Fibroblast of skin of left quadriceps (primary cell): ENCODE measurements around the gene KATNB1.
"Not testable (repeated sequence)": the region's sequence is repeated elsewhere in the genome, so short reads cannot be mapped to it uniquely, and the experiment has no call there.

Experiments used
- DNase-seq, 2 experiments: peaks; one replicate each; pipeline ENCODE4 v3.0.0-alpha.2; 2013; ENCODE audit warnings: low read depth in 2 of 2

KATNB1 gene

DNA sequence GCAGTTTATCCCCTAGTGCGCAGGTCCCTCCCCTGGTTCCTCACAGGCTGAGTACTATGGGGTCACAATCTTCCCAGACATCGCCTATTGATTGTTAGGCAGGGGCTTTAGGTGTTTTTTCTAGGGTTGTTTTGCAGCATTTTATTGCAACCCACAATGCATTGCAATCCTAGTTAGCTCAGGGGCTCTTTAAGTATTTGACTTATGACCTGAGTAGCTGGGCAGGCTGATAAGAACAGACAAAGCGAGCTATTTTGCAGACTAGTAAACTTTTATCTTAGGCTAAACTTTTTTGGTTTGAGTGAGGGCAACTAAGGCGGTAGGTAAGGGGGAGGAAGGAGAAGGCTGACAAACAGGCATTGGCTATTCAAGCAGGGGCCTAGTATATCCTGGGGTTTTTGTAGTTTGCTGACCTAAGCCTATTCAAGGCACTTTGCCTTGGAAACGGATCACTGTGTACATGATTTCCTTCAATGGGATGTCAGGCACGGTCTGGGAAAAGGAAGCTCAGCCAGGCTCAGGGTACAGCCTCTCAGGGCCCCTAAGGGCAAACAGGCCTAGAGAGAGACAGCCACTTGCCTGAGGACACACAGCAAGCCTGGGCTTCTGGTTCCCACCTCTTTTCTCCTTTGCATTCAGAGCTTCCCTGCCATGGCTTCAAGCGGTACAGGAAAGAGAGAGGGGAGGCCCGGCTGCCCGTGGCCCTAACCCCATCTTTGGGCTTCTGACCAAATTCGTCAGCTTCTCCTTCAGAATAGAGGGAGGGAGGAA is 34.6 kb upstream of the KATNB1 start:
- DNase-seq, result no peak

DNA sequence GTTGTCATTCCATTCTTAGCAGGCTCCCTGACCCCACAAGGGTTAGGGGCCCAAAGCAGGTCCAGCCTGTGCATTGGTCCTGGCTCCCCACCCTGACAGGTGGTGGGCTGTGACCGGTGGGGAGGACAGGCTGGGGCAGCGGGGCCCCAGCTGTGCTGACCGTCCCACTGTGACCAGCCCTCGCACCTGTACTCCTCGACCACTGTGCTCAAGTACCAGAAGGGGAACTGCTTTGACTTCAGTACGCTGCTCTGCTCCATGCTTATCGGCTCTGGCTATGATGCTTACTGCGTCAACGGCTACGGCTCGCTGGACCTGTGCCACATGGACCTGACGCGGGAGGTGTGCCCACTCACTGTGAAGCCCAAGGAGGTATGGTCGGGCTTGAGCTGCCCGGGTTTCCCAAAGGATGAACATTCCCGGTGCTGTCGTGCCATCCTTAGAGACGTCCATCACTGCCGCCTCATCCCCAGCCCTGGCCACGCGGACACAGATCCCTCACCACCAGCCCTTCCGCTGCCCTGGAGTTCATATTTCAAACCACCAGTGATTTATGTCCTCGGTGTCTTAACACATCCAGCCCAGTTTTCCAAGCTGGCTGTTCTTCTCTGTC is 33.7 kb upstream of the KATNB1 start:
- no peak for DNase-seq

- no peak for DNase-seq
Measured at GRCh38 chr16:57703416-57704010, 32.1 kb upstream of the KATNB1 start.

GRCh38 chr16:57704011-57704904 is 31.3 kb upstream of the KATNB1 start:
- no peak for DNase-seq

GRCh38 chr16:57704905-57705852 is 30.4 kb upstream of the KATNB1 start:
- no peak for DNase-seq

GRCh38 chr16:57706717-57707116 is 28.9 kb upstream of the KATNB1 start:
- DNase-seq, result no peak

- no peak for DNase-seq
Measured at GRCh38 chr16:57707331-57707730, 28.2 kb upstream of the KATNB1 start.

- DNase-seq, result no peak
Measured at GRCh38 chr16:57708168-57708567, 27.4 kb upstream of the KATNB1 start.

DNA sequence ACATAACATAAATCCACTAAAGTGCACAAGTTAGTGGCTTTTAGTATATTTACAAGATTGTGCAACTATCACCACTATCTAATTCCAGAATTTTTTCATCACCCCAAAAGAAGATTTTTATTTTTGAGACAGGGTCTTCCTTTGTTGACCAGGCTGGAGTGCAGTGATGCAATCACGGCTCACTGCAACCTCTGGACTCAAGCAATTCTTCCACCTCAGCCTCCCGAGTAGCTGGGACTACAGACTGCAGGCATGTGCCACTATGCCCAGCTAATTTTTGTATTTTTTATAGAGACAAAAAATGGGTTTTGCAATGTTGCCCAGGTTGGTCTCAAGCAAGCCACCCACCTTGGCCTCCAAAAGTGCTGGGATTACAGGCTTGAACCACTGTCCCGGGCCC is 25.9 kb upstream of the KATNB1 start:
- DNase-seq, result no peak

- no peak for DNase-seq
Measured at GRCh38 chr16:57711346-57711745, 24.2 kb upstream of the KATNB1 start.

GRCh38 chr16:57711993-57712392 is 23.6 kb upstream of the KATNB1 start:
- no peak for DNase-seq

DNA sequence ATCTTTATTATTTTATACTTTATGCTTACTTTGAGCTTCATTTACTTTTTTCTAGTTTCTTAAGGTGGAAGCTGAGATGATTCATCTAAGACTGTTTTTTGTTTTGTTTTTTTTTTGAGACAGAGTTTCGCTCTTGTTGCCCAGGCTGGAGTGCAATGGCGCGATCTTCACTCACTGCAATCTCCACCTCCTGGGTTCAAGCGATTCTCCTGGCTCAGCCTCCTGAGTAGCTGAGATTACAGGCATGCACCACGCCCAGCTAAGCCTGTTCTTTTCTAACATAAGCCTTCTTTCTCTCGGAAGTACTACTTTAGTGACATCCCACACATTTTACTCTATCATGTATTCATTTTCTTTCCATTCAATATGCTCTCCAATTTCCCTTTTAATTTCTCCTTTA is 23.0 kb upstream of the KATNB1 start:
- not testable (repeated sequence) for DNase-seq

DNA sequence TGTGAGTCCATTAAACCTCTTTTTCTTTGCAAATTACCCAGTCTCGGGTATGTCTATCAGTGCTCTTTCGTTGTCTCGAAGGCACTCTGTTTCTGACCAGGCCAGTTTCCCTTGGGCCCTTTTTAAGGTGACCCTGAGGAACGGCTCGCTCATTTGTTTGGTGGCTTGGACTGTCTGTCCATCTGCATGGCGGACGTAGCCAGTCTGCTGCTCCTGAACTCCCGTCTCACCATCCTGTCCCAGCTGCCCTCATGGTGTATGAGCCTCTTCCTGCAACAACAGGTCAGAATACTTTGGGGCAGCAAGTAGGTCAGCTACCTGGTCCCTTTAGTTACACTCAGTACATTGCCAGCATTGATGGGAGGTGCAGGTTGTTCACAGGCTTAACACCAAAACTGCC is 22.0 kb upstream of the KATNB1 start:
- DNase-seq, result no peak

DNA sequence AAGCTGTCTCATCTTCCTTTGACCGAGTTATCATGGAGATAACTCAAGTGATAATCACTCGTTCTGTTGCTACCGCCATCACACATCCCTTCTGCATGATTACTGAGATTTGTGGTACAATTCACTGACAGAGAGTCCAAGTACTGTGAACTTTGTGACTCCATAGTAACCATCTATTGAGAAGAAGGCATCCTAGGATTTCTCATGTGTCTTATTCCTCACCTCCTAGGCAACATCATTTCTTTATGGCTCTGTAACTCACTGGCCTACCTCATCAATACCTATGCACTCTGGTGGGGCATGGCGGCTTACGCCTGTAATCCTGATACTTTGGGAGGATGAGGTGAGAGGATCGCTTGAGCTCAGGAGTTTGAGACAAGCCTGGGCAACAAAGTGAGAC is 21.5 kb upstream of the KATNB1 start:
- no peak for DNase-seq

- DNase-seq, result no peak
Measured at GRCh38 chr16:57720142-57720575, 15.4 kb upstream of the KATNB1 start.

GRCh38 chr16:57721356-57722209 is 14.0 kb upstream of the KATNB1 start:
- DNase-seq, result no peak

- DNase-seq, result no peak
Measured at GRCh38 chr16:57722210-57722499, 13.4 kb upstream of the KATNB1 start.

DNA sequence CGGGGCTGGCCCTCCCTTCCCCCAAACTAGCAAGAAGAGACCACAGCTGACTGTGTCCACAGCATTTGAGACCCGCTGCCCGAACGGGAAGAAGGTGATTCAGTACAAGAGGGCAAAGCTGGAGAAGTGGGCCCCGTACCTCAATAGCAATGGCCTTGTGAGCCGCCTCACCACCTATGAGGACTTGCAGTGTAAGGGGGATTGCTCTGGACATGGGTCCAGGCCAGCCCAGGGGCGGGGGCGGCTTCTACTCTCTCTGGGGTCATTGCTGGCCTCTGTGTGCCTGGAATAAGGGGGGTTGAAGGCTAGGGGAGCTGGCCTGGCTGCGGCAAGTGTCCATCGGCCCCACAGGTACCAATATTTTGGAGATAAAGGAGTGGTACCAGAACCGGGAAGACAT is 12.9 kb upstream of the KATNB1 start:
- no peak for DNase-seq

DNA sequence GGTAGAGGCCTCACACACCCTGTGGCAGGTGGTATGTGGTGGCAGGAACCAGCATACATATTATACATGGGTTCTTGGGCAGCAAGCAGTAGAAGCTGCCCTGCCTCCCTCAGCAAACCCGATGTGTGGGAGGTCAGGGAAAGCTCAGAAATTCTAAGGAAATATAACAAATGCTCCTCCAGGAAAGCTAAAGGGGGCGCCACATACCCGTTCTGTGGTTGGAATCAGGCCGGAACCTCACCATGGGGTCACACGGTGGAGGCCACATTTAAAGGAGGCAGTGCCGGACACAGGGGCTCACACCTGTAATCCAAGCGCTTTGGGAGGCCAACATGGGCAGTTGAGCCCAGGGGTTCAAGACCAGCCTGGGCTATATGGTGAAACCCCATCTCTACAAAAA is 12.4 kb upstream of the KATNB1 start:
- no peak for DNase-seq

DNA sequence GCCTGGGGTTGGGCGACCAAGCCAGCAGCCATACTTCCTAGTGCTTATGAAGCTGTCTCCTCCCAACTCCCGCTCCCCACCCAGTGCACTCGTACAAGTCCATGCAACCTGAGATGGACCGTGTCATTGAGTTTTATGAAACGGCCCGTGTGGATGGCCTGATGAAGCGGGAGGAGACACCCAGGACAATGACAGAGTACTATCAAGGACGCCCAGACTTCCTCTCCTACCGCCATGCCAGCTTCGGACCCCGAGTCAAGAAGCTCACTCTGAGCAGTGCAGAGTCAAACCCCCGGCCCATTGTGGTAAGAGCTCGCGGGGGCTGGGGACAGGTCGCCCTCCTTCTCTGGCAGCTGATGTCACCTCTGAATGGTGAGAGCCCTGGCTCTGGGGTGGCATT is 11.0 kb upstream of the KATNB1 start:
- DNase-seq, result no peak
